A673 (cell line): ENCODE measurements around the gene MYO18A. TPM values are rescaled to one million over a fixed set of nuclear protein-coding genes. Genes with fewer than 3 reads are reported as not detected.

Experiments used
- BruUV-seq: library from RNA; stranded (reverse); fragments of 400-500 nt; replicated peaks from 2 replicates; lab custom pipeline; 2021; lab: Mats Ljungman, UMichigan
- CTCF ChIA-PET: fragments of 300-600 bp; sonication (Branson Sonifier 250); formaldehyde crosslinking; loops from one replicate; lab custom pipeline; 2022; ENCODE audit warnings: antibody characterized with exemption; lab: Charles Lee
- POLR2A ChIA-PET: fragments of 300-600 bp; sonication (Branson Sonifier 250); formaldehyde crosslinking; loops from one replicate; lab custom pipeline; 2022; ENCODE audit warnings: antibody characterized with exemption; ENCODE audit not compliant: low non-redundant PET; lab: Charles Lee
- DNase-seq: peaks from one replicate; pipeline ENCODE4 v3.0.0-alpha.2; 2015; ENCODE audit warnings: low spot score
- H3K27ac ChIP-seq: fragments of 200-600 bp; sonication (generic); 2 replicates; pipeline ENCODE4 v1.5.1; 2016; ENCODE audit warnings: mixed run types, low read depth, mild to moderate bottlenecking, mixed read lengths, antibody characterized with exemption, low read length; ENCODE audit not compliant: poor library complexity, severe bottlenecking
- H3K27me3 ChIP-seq: fragments of 200-600 bp; sonication (generic); replicated peaks from 2 replicates; pipeline ENCODE4 v1.6.1; 2017; ENCODE audit warnings: mixed run types, low read depth, mild to moderate bottlenecking, mixed read lengths, antibody characterized with exemption, low read length; ENCODE audit not compliant: insufficient read depth, poor library complexity
- H3K36me3 ChIP-seq: fragments of 200-600 bp; sonication (generic); 2 replicates; pipeline ENCODE4 v1.6.1; 2016; ENCODE audit warnings: mixed run types, mild to moderate bottlenecking, mixed read lengths, antibody characterized with exemption, low read length; ENCODE audit not compliant: insufficient read depth, poor library complexity, severe bottlenecking
- H3K4me1 ChIP-seq: fragments of 200-600 bp; sonication (generic); 2 replicates; pipeline ENCODE4 v1.6.1; 2017; ENCODE audit warnings: mixed run types, mild to moderate bottlenecking, mixed read lengths, antibody characterized with exemption, low read length; ENCODE audit not compliant: insufficient read depth, poor library complexity, severe bottlenecking
- H3K4me3 ChIP-seq: fragments of 200-600 bp; sonication (generic); 2 replicates; pipeline ENCODE4 v1.5.1; 2016; ENCODE audit warnings: low read depth, mixed run types, mild to moderate bottlenecking, mixed read lengths, low read length; ENCODE audit not compliant: poor library complexity, severe bottlenecking
- H3K9me3 ChIP-seq: fragments of 200-600 bp; sonication (generic); 2 replicates; pipeline ENCODE4 v1.6.1; 2016; ENCODE audit warnings: mixed run types, low read depth, mild to moderate bottlenecking, mixed read lengths, antibody characterized with exemption, low read length; ENCODE audit not compliant: poor library complexity, severe bottlenecking
- CTCF ChIP-seq: fragments of 300-800, 200-600 bp; sonication (generic); conservative IDR thresholded peaks from 2 replicates; pipeline ENCODE4 v1.5.1; 2017; ENCODE audit warnings: low read depth, mild to moderate bottlenecking, antibody characterized with exemption, low read length, moderate library complexity, mixed read lengths
- EZH2 ChIP-seq: fragments of 200-600 bp; sonication (generic); IDR thresholded peaks from 2 replicates; pipeline ENCODE4 v1.6.1; 2017; ENCODE audit warnings: borderline replicate concordance, low read depth, mild to moderate bottlenecking, mixed read lengths, antibody characterized with exemption, low read length; ENCODE audit not compliant: poor library complexity, severe bottlenecking
- intact Hi-C: fragments of 100-400 bp; cut with micrococcal nuclease; formaldehyde crosslinking; loops from one replicate; pipeline ENCODE4 v1.10.0; 2022; ENCODE audit not compliant: unreplicated experiment
- total RNA-seq: library from RNA; stranded (reverse); gene quantifications from 2 replicates; pipeline ENCODE4 v1.2.3, GENCODE V29; 2021

The MYO18A gene
- total RNA-seq, 1 experiment from 2014 or later, result 26.6 TPM

GRCh38 chr17:29079887-29080286 lies 100.3 kb downstream of the MYO18A start:
- H3K4me1 ChIP-seq, result peaks cover 38% of the 10 kb centered on the region

DNA sequence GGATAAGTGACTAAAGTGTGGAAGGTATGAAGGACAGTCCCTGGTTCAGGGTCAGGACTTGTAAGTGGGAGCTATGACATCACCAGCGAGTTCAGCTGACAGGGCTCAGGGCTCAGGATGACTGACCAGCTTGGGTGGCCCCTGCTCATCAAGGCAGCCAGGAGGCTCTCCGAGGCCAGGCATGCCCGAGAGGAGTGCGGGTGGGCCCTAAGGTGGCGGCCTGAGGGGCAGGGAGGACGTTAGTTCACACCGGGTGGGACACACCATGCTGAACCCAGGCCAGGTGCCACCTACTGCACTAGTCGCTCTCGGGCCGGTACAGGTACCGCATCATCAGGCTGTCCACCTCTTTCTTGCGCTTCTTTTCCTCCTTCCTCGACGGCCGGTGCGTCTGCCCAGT lies 100.8 kb downstream of the MYO18A start:
- H3K9me3 ChIP-seq, result no peaks in the 10 kb centered on the region
- TF ChIP-seq CTCF, result no peak
- TF ChIP-seq EZH2, result no peak
- H3K4me1 ChIP-seq, result peaks cover 33% of the 10 kb centered on the region
- no peak overlapping the region for H3K4me3 ChIP-seq
- peak overlapping the region; percentile 54 for H3K27ac ChIP-seq
- H3K36me3 ChIP-seq, result no peaks in the 10 kb centered on the region
- intact Hi-C loops, result no loop called here
- ChIA-PET CTCF (interaction anchor here (1.0 kb wide), 1 partner anchor 33 kb away, joined by 3 read pairs; no protein-coding TSS in a partner anchor), POLR2A (interaction anchor here (0.6 kb wide), 1 partner anchor 366 kb away, joined by 4 read pairs; no protein-coding TSS in a partner anchor)
- BruUV-seq, result no TSS peak
- no peaks in the 10 kb centered on the region for H3K27me3 ChIP-seq
- DNase-seq, result no peak

More at GRCh38 chr17:29079887-29080286, 100.3 kb downstream of the MYO18A start:
- H3K27ac ChIP-seq, result no peak overlapping the region
- DNase-seq, result no peak
- BruUV-seq, result no TSS peak
- no peaks in the 10 kb centered on the region for H3K36me3 ChIP-seq
- no peaks in the 10 kb centered on the region for H3K9me3 ChIP-seq
- POLR2A ChIA-PET, result no interaction called here
- no peak overlapping the region for H3K4me3 ChIP-seq
- intact Hi-C loops, result no loop called here
- CTCF ChIA-PET, result no interaction called here
- TF ChIP-seq EZH2 (no peak), CTCF (no peak)
- H3K27me3 ChIP-seq, result no peaks in the 10 kb centered on the region

DNA sequence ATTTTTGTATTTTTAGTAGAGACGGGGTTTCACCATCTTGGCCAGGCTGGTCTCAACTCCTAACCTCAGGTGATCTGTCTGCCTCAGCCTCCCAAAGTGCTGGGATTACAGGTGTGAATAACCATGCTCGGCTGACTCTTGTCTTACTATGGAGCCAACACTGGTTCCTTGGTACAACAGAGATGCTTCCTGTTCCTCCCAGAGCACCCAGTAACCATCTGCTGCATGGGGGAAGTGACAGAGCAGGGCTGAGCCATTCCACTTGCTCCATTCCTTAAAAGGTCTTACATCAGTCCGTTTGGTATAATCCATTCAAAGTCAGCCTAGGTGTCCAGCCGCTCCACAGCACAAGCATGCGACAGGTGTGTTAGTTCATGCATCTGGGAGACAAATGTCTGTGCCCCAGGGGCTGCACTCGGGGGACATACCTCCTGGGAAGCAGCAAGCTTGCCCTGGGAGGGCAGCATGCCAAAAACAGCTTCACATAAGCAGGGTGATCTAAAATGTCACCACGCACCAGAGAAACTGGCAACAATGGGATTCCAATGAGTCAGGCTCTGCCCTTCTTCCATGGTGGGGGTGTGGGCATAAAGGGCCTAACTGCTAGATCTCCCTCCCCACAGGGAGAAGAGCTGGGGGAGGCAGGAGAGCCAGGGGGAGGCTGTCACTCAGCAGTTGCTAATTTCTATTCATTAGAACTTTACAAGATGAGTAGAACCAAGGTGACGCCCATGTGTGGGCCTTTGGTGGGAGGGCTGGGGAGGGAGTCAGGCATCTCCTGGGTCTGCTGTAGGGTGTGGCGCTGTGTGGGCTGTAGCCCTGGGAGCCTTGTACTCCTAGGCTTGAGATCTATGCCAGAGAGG lies 101.8 kb downstream of the MYO18A start:
- POLR2A ChIA-PET, result interaction anchor here (0.6 kb wide), 1 partner anchor 365 kb away, joined by 4 read pairs; no protein-coding TSS in a partner anchor
- H3K27ac ChIP-seq, result peak overlapping the region; percentile 54
- CTCF ChIA-PET, result interaction anchor here (1.0 kb wide), 1 partner anchor 34 kb away, joined by 3 read pairs; no protein-coding TSS in a partner anchor
- H3K9me3 ChIP-seq, result no peaks in the 10 kb centered on the region
- peak; percentile 85 for DNase-seq
- intact Hi-C loops, result no loop called here
- no peaks in the 10 kb centered on the region for H3K36me3 ChIP-seq
- no peaks in the 10 kb centered on the region for H3K27me3 ChIP-seq
- H3K4me3 ChIP-seq, result no peak overlapping the region
- peaks cover 28% of the 10 kb centered on the region for H3K4me1 ChIP-seq
- TF ChIP-seq CTCF (no peak), EZH2 (no peak)
- BruUV-seq, result no TSS peak
